GM04503 (cell line): ENCODE measurements around the gene SLC26A1.

Source experiments
- DNase-seq: peaks from one replicate; pipeline ENCODE4 v3.0.0-alpha.2; 2012; ENCODE audit warnings: low read depth

Gene SLC26A1

GRCh38 chr4:964346-965025 is 28.7 kb downstream of the SLC26A1 start:
- DNase-seq, result no peak

GRCh38 chr4:963276-964225 is 29.7 kb downstream of the SLC26A1 start:
- DNase-seq, result no peak

GRCh38 chr4:962231-963208 is 30.7 kb downstream of the SLC26A1 start:
- no peak for DNase-seq

- no peak for DNase-seq
Observed at GRCh38 chr4:961351-962230, 31.6 kb downstream of the SLC26A1 start.

GRCh38 chr4:960636-961350 is 32.4 kb downstream of the SLC26A1 start:
- DNase-seq, result no peak

- DNase-seq, result no peak
Observed at GRCh38 chr4:960140-960635, 33.0 kb downstream of the SLC26A1 start.

GRCh38 chr4:959338-960139 is 33.7 kb downstream of the SLC26A1 start:
- no peak for DNase-seq

GRCh38 chr4:958696-959337 is 34.4 kb downstream of the SLC26A1 start:
- no peak for DNase-seq

- DNase-seq, result no peak
Observed at GRCh38 chr4:958314-958665, 34.9 kb downstream of the SLC26A1 start.

- no peak for DNase-seq
Observed at GRCh38 chr4:957581-958313, 35.5 kb downstream of the SLC26A1 start.

GRCh38 chr4:957231-957580 is 36.0 kb downstream of the SLC26A1 start:
- no peak for DNase-seq

- no peak for DNase-seq
Observed at GRCh38 chr4:956531-957230, 36.5 kb downstream of the SLC26A1 start.

GRCh38 chr4:955931-956381 is 37.2 kb downstream of the SLC26A1 start:
- no peak for DNase-seq

- no peak for DNase-seq
Observed at GRCh38 chr4:955161-955921, 37.9 kb downstream of the SLC26A1 start.

- DNase-seq, result no peak
Observed at GRCh38 chr4:954211-955020, 38.8 kb downstream of the SLC26A1 start.

- no peak for DNase-seq
Observed at GRCh38 chr4:953574-953915, 39.7 kb downstream of the SLC26A1 start.
